GM23248 (cell line): ENCODE data around the gene MYH9. TPM values are rescaled to one million over a fixed set of nuclear protein-coding genes. Genes with fewer than 3 reads are reported as not detected.
A peak's percentile ranks its signal among the peaks of the same experiment; 100 is the strongest.

Experiments
- DNase-seq: peaks from one replicate; pipeline ENCODE4 v3.0.0-alpha.2; 2015
- H2AFZ ChIP-seq: fragments of 200-600 bp; sonication (generic); 2 replicates; pipeline ENCODE4 v1.6.1; 2016; ENCODE audit warnings: antibody characterized with exemption
- H3F3A ChIP-seq: fragments of 200-600 bp; sonication (generic); 2 replicates; pipeline ENCODE4 v1.6.1; 2016; ENCODE audit warnings: mild to moderate bottlenecking, antibody characterized with exemption, mixed run types; ENCODE audit not compliant: insufficient read depth
- H3K27ac ChIP-seq: fragments of 200-600 bp; sonication (generic); 2 replicates; pipeline ENCODE4 v1.5.1; 2016; ENCODE audit warnings: mild to moderate bottlenecking
- H3K27me3 ChIP-seq: fragments of 200-600 bp; sonication (generic); replicated peaks from 2 replicates; pipeline ENCODE4 v1.6.1; 2016; ENCODE audit warnings: mild to moderate bottlenecking; ENCODE audit not compliant: insufficient read depth
- H3K36me3 ChIP-seq: fragments of 200-600 bp; sonication (generic); 2 replicates; pipeline ENCODE4 v1.6.1; 2016; ENCODE audit warnings: low read depth, mild to moderate bottlenecking
- H3K4me1 ChIP-seq: fragments of 200-600 bp; sonication (generic); 2 replicates; pipeline ENCODE4 v1.6.1; 2016; ENCODE audit warnings: mild to moderate bottlenecking; ENCODE audit not compliant: insufficient read depth
- H3K4me2 ChIP-seq: fragments of 200-600 bp; sonication (generic); one replicate; pipeline ENCODE4 v1.6.1; 2016; ENCODE audit warnings: mild to moderate bottlenecking; ENCODE audit not compliant: unreplicated experiment
- H3K4me3 ChIP-seq: fragments of 200-600 bp; sonication (generic); 2 replicates; pipeline ENCODE4 v1.5.1; 2016; ENCODE audit warnings: mild to moderate bottlenecking
- H3K79me2 ChIP-seq: fragments of 200-600 bp; sonication (generic); 2 replicates; pipeline ENCODE4 v1.6.1; 2016; ENCODE audit warnings: mild to moderate bottlenecking; ENCODE audit not compliant: insufficient read depth
- H3K9ac ChIP-seq: fragments of 200-600 bp; sonication (generic); 2 replicates; pipeline ENCODE4 v1.6.1; 2016; ENCODE audit warnings: mild to moderate bottlenecking
- H3K9me2 ChIP-seq: fragments of 200-600 bp; sonication (generic); 2 replicates; pipeline ENCODE4 v1.6.1; 2016; ENCODE audit warnings: mixed run types, mild to moderate bottlenecking, moderate library complexity; ENCODE audit not compliant: insufficient read depth
- H3K9me3 ChIP-seq: fragments of 200-600 bp; sonication (generic); one replicate; pipeline ENCODE4 v1.6.1; 2017; ENCODE audit warnings: low read depth
- H4K20me1 ChIP-seq: fragments of 200-600 bp; sonication (generic); 2 replicates; pipeline ENCODE4 v1.6.0; 2016; ENCODE audit not compliant: insufficient read depth
- EZH2 ChIP-seq: fragments of 200-600 bp; sonication (generic); IDR thresholded peaks from 2 replicates; pipeline ENCODE4 v1.6.1; 2018; ENCODE audit warnings: antibody characterized with exemption, mild to moderate bottlenecking; ENCODE audit not compliant: insufficient read depth, poor library complexity, severe bottlenecking
- EZH2phosphoT487 ChIP-seq: fragments of 200-600 bp; sonication (generic); IDR thresholded peaks from 2 replicates; pipeline ENCODE4 v1.6.1; 2018; ENCODE audit warnings: antibody characterized with exemption, moderate library complexity, mild to moderate bottlenecking, low read depth; ENCODE audit not compliant: insufficient read depth
- WGBS, 2 experiments: methylation state at CpG; one replicate each; pipeline ENCODE4 v1.1.6; 2015 to 2017; ENCODE audit warnings: low lambda C conversion rate in 2 of 2, low coverage in 1 of 2; ENCODE audit errors: missing lambda C conversion rate in 2 of 2; 5-methylcytosine and 5-hydroxymethylcytosine counted together
- in situ Hi-C: fragments of 300-500 bp; cut with MboI; formaldehyde crosslinking; loops from 2 replicates; pipeline ENCODE4 v1.15.0; 2020
- polyA plus RNA-seq: library from polyadenylated mRNA; unstranded; fragments of >200 nt; fragmentation: Nextera tagmentation; extraction: Ambion mirVana; gene quantifications from 2 replicates; pipeline ENCODE4 v1.2.1, GENCODE V29; 2016
- total RNA-seq: library from RNA; depleted of rRNA; stranded (reverse); fragments of >200 nt; shearing (Covaris generic); gene quantifications from 2 replicates; pipeline ENCODE4 v1.2.3, GENCODE V29; 2014

The MYH9 gene
- total and polyA plus RNA-seq, 2 experiments from 2014 or later: 287 to 420 TPM

DNA sequence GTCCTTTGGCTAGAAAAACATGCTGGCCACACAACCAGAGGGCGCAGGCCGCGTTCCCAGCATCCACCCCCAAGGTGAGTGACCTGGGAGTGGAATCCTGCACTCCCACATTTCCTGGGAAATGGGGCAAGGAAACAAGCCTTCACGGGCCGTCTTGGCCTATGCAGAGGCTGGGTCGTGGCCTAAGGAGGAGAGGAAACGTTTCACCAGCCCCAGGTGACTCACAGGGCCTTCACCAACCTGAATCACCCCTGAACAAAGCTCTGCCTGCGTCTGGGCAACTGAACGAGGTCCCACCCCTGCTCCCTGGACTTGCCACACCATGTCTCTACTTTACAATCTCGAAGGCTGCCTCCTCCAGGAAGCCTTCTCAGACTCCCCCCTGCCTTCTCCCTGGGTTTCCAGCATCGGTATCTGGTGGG, 13.2 kb downstream of the MYH9 start:
- WGBS, 2 experiments: 38 to 42% methylated on average over 11 of the region's 11 CpGs
- Histone ChIP-seq H3K4me1 (peaks cover 59% of the 10 kb centered on the region), H3K4me3 (no peak overlapping the region), H3K9me2 (no peaks in the 10 kb centered on the region), H3K9ac (peak overlapping the region; percentile 27), H3K36me3 (peaks cover 9% of the 10 kb centered on the region; the same call in 1 of the 2 replicates), H3K79me2 (peaks cover 100% of the 10 kb centered on the region), H3K27me3 (no peaks in the 10 kb centered on the region), H4K20me1 (peaks cover 33% of the 10 kb centered on the region), H2AFZ (no peak overlapping the region), H3F3A (peaks cover 65% of the 10 kb centered on the region), H3K9me3 (no peaks in the 10 kb centered on the region), H3K4me2 (peak overlapping the region; percentile 24), H3K27ac (peak overlapping the region; percentile 61)
- DNase-seq: peak; percentile 92
- TF ChIP-seq EZH2 (no peak), EZH2phosphoT487 (no peak)
- in situ Hi-C loops: no loop called here

DNA sequence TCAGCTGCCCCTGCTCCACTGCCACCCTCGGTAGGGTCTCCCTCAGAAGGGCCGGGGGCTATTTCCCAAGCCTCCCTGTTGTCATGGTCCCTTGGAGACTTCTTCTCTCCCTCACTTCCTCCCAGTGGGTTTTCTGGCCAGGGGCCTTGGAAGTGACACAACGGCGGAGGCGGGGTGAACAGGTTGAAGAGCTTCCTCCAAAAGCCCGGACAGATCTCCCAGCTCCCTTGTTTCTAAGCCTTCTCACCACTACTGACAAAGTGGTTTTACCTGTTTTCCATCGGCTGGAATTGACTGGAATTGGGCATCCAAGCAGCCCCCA, 14.5 kb downstream of the MYH9 start:
- H3K79me2 ChIP-seq: peaks cover 100% of the 10 kb centered on the region
- H3K9me2 ChIP-seq: no peaks in the 10 kb centered on the region
- H3K27ac ChIP-seq: 0 out of 2 replicates have a peak overlapping the region, but pooled peaks have one; percentile 61
- 90 to 91% methylated on average over 6 to 7 of the region's 7 CpGs for WGBS, 2 experiments
- peaks cover 64% of the 10 kb centered on the region for H3K4me1 ChIP-seq
- no peak overlapping the region for H2AFZ ChIP-seq
- no peak overlapping the region for H3K4me3 ChIP-seq
- peaks cover 35% of the 10 kb centered on the region for H4K20me1 ChIP-seq
- peaks cover 9% of the 10 kb centered on the region; the same call in 1 of the 2 replicates for H3K36me3 ChIP-seq
- H3K27me3 ChIP-seq: no peaks in the 10 kb centered on the region
- H3F3A ChIP-seq: peaks cover 62% of the 10 kb centered on the region
- H3K4me2 ChIP-seq: no peak overlapping the region
- TF ChIP-seq EZH2phosphoT487: no peak
- no peak for TF ChIP-seq EZH2
- no peak overlapping the region for H3K9ac ChIP-seq
- no peak for DNase-seq
- in situ Hi-C loops: no loop called here
- no peaks in the 10 kb centered on the region for H3K9me3 ChIP-seq

DNA sequence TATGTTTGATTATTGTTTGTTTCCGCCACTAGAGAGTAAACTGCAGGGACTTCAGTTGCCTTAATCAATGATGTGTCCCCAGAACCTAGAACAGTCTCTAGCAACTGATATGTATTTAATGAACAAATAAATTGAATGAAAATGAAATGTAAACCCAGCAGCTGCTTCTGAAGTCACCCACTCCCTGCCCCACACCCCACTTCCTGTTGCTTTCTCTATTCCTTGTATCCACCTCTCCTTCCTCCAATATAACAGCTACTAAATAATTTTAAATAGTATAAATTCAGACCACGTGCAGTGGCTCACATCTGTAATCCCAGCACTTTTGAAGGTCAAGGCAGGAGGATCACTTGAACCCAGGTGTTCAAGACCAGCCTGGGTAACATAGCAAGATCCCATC, 15.8 kb downstream of the MYH9 start:
- Histone ChIP-seq H3K4me2 (peak overlapping the region; percentile 24), H3K27ac (peak overlapping the region; percentile 66), H3K27me3 (no peaks in the 10 kb centered on the region), H3K9me2 (no peaks in the 10 kb centered on the region), H4K20me1 (peaks cover 36% of the 10 kb centered on the region), H3K4me3 (no peak overlapping the region), H2AFZ (no peak overlapping the region), H3K36me3 (no peaks in the 10 kb centered on the region; the same call in 1 of the 2 replicates), H3K79me2 (peaks cover 100% of the 10 kb centered on the region), H3K4me1 (peaks cover 77% of the 10 kb centered on the region), H3K9me3 (no peaks in the 10 kb centered on the region), H3K9ac (no peak overlapping the region), H3F3A (peaks cover 62% of the 10 kb centered on the region)
- TF ChIP-seq EZH2: no peak
- TF ChIP-seq EZH2phosphoT487: no peak
- WGBS, 2 experiments: 72 to 75% methylated on average over 2 of the region's 2 CpGs
- in situ Hi-C loops: no loop called here
- no peak for DNase-seq

DNA sequence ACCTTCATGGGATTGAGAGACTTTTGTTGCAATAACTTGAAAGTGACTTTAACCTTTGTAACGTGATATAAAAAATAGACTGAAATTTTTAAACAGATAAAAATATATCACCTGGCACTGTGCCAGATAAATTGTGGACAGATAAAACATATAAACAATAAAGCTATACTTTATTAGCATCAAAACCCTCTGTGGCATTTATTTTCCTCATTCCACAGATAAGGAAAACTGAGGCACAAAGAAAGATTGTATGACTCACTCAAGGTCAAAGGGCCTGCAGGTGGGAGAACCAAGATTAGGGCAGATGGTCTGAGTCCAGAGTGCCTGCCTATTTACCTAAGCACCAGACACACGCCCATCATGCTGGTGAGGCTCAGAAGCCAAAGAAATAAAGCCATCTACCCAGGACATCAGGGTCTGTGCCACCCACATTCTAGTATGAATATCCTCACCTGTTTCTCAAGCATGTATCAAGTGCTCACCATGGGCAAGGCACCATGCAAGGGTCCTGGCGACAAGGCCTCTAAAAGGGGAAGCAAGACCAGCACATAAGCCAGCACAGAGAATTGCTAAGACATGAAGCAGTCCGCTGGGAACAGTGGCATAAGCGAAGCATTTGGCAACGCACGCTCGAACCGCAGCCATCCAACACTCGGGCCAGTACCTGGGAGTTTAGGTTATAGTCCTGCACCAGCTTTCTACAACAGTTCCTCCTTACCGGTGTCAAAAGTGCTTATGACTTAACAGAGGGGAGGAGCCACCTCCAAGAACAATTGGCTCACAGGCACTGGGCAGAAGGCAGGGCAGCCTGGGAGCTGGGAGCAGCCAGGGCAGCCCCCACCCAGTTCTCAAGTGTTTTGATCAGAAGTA, 17.6 kb downstream of the MYH9 start:
- peaks cover 100% of the 10 kb centered on the region for H3K79me2 ChIP-seq
- in situ Hi-C loops: no loop called here
- peak overlapping the region; percentile 66 for H3K27ac ChIP-seq
- H3K4me1 ChIP-seq: peaks cover 89% of the 10 kb centered on the region
- H3K27me3 ChIP-seq: no peaks in the 10 kb centered on the region
- no peaks in the 10 kb centered on the region for H3K9me2 ChIP-seq
- peak overlapping the region; percentile 38 for H3K9ac ChIP-seq
- no peaks in the 10 kb centered on the region; the same call in 1 of the 2 replicates for H3K36me3 ChIP-seq
- H3F3A ChIP-seq: peaks cover 65% of the 10 kb centered on the region
- peaks cover 32% of the 10 kb centered on the region for H4K20me1 ChIP-seq
- peak overlapping the region; percentile 20 for H3K4me2 ChIP-seq
- no peak overlapping the region for H2AFZ ChIP-seq
- 76 to 77% methylated on average over 11 of the region's 11 CpGs for WGBS, 2 experiments
- TF ChIP-seq EZH2 (no peak), EZH2phosphoT487 (no peak)
- DNase-seq: peak; percentile 75
- H3K9me3 ChIP-seq: no peaks in the 10 kb centered on the region
- H3K4me3 ChIP-seq: 0 out of 2 replicates have a peak overlapping the region, but pooled peaks have one; percentile 12
